GM21825 (cell line): Measurements from ENCODE around the gene TMEM31.
A peak's percentile ranks its signal among the peaks of the same experiment; 100 is the strongest.

ENCODE experiments used
- ATAC-seq: cut with Tn5 transposase; IDR thresholded peaks from one replicate; pipeline ENCODE4 v1.9.1; 2021; ENCODE audit warnings: mild to moderate bottlenecking, moderate library complexity; ENCODE audit not compliant: unreplicated experiment

The TMEM31 gene, protein sequence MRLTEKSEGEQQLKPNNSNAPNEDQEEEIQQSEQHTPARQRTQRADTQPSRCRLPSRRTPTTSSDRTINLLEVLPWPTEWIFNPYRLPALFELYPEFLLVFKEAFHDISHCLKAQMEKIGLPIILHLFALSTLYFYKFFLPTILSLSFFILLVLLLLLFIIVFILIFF

DNA sequence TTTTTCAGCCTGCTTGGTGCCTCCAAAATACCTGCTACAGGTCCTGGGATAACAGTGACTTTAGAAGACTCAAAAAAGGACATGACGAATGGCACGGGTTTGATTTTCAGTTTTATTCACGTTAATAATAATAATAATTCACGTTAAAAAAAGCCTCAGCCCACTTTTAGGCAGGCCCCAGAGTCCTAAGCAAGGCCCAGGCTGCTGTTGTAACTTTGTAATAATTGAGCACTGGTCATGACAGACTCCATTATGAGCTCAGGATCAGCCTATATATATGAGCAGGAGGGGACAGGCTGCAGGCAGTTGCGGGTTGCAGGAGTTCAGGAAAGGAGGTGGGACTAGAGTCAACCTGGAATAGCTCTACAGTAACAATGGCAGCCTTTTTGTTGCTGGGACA, at the start of gene TMEM31:
Gene TMEM31 (plus strand): TSS at position 301 of the 400 bp plus-strand sequence. CDS start 1,350 bp downstream, outside the sequence.
- ATAC-seq, result no peak

DNA sequence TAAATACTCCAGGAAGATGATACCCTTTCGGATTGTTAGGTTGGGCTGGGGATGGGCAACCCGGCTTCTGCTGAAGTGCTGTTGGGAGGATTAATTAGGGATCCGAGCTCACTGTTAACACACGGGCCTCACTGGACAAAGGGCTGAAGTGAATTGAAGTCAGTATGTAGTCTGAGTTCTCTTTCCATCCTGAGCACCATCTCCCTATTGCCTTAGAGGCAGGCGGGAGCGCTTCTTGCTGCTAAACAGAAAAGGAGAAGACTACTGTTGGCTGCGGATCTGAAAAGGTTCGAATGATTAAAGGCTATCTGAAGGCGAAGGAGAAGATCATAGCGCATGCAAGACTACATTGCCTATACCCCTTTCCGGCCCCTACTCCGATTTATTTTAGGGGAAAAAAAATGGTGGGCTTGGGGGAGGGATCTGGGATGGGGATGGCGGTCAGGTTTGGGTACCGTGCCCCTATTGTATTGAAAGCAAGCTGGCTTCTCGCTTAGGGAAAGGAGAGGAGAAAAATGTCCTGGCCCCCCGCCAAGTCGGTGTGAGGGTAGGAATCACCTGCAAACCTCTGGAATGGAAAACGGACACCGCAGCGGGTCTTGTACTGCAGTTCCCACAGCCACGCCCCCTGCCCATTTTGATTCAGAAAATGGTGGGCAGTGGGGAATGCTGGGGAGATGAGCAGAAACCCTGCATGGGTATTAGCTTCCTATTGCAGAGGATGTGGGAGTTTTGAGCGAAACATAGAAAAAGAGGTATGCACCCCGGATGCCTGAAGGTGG, 46.5 kb upstream of the TMEM31 start:
- ATAC-seq, result no peak

DNA sequence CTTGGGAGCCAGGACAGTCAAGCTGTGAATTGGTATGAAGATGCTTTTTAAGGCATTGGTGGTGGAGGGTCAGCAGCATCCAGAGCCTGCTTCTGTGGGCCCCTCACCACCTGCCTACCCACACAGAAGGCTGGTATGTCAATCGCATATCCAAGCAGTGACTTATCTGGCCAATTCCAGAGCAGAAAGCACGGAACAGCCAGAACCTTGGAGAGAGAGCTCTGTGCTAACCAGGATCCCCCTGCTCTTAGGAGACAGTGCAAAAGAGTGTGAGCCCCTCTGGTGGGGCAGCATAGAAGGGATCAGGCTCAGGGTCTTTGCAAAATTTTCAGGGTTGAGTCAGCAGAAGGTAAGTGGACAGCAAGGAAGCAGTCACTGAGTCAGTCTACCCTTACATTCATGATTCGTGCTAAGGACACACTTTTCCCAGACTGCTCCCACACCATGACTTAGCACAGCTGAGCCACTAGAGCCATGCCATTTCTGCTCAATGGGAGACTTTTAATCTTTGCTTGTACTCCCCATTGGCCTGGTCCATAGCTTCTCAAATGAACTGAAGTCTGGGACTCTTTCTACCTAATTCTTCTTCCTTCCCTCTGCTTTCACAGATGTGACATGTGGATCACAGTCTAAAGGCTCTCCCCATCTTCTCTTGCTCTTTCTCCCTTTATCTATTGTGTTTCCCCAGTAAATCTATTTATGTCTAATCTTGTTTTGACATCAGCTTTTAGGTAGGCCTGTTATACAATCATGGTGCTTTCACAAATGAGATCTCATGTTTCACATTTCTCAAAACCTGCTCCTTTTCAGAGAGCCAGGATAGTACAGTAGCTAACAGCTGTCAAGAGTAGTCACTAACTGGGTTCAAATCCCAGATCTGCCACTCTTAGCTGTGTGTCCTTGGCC, 44.3 kb upstream of the TMEM31 start:
- no peak for ATAC-seq

GRCh38 chrX:103669745-103670144, 41.0 kb upstream of the TMEM31 start:
- no peak for ATAC-seq

DNA sequence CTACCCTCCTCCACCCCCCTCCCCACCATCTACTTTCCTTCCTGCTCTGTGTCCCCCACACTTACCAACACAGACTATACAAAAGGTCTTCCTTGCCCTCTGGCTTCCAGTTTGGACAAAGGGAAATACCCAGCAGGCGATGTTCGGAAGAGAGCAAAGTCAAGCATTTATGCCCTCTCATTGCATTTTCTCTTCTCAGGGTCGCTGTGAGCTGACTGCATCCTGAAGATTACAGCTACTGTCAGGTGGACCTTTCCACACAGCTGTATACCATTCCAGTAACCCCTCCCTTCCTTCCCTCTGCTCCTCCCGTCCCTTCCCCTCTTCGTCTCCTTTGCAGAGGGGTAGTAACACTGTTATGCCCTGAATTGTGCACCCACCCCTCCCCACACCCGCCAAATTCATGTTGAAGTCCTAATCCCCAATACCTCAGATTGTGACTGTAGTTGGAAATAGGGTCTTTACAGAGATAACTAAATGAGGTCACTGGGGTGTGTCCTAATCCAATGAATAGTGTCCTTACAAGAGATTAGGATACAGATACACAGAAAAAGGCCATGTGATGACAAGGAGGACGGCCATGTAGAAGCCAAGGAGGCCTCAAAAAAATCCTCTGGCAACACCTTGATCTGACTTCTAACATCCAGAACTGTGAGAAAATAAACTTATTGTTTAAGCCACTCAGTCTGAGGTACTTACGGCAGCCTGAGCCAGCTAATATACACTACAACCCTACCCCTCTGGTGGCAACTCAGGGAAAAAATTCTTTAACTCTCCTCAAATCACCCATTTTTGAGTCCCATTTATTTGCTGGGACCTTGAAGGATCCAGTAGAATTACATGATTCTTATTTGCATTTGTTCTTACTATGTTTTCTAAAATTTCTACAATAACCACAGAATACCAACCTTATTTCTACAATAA, 35.9 kb upstream of the TMEM31 start:
- no peak for ATAC-seq

DNA sequence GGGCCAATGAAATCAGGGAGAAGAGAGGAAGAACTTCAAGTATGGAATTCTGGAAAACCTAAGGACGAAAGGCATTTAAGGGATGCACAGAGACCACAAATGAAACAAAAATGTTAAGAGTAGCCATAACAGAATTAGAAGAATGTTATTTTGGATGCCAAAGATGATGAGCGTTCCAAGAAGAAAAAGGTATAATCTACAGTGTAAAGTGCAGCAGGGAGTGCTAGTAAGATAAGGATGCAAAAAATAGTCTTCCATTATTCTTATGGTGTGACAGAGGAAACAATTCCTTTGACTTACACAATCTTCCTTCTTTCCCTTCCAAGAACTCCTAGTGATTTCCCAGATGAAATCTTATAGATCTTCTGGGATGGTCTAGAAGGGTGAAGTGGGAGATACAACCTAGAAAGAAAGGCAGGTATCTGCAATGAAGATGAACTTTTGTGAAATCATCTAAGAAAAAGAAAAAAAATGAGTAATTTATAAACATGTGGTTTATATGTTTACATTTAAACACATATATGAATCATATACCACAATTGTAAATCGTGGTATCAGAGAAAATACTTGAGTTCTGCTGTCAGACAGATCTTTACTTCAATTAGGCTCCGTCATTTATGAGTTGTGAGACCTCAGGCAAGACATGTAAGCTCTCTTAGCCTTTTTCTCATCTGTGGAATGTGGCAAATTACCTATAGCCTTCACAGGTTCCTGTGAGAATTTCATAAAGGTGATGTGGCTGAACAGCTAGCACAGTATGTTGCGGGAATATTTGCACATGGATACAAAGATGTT, 32.3 kb upstream of the TMEM31 start:
- no peak for ATAC-seq

DNA sequence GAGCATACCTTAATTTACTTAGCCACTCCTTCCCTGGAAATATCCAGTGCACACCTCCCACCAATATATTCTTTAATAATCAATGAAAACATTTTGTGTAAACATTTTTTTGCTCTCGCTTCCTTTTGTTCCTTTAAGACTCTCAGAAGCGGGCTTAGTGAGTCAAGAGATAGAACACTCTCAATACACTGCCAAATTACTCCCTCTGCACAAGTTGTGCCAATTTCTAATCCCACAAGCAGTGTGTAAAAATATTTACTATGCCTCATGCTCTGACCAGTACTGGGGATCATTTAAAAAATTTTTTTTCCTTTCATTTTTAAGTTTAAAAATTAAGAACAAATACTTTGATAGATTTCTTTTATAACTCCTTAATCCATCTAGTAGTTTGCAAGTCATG, 29.3 kb upstream of the TMEM31 start:
- no peak for ATAC-seq

DNA sequence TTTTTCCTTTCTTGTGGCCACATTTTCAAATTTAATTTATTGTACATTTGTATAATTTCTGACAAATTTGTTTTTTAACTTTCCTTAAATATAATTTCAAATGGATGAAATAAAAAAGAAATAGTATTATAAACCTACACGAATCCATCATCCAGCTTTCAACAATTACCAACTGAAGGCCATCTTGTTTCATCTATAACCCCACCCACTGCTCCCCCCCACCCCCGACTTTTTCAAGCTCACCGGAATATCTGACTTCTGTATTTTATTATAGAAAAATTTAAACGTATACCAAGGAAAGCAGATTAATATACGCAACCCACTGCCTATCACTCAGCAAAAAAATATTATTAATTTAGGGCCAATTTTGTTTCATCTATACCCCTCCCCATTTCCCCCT, 25.3 kb upstream of the TMEM31 start:
- no peak for ATAC-seq

DNA sequence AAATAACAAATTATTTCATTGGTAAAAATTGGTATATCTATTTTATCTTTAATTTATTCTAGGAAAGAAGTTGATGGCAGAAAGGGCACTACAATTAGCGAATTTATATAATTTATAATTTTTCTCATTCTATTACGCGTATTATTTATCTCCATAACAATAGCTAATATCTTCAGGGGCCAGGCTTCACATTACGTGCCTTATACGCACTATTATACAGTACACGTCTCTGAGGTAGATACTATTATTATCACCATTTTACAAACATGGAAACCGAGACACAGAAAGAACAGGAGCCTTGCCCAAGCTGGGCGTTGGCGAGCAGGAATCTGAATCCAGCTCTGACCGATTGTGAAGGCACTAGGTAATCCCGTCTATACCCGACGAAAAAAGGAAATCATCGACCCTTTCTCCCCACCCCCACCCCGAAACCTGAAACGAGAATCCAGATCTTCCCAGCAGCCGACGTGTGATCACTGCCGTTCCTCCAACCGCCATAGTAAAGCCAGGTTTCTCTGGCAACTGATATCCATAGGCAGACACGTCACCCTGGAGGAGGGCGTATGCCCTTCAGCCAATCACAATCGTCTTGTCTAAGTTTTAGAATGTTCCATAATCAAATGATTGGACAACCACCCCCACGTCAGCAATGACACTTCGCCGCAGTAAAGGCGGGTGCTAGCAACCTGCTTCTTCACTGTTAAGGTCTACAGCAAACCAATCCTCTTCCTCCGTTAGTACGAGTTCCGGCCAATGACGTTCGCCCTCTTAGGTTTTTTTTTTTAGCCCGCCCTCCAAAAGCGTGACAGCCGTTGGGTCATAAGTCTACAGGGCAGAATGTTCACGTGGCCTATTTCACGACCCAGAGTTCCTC, 24.3 kb upstream of the TMEM31 start, which contains the start of gene MORF4L2:
Gene MORF4L2 (minus strand): TSS at position 501 of the 874 bp plus-strand sequence. CDS start 9,672 bp downstream, outside the sequence.
- ATAC-seq, result peak; percentile 91

DNA sequence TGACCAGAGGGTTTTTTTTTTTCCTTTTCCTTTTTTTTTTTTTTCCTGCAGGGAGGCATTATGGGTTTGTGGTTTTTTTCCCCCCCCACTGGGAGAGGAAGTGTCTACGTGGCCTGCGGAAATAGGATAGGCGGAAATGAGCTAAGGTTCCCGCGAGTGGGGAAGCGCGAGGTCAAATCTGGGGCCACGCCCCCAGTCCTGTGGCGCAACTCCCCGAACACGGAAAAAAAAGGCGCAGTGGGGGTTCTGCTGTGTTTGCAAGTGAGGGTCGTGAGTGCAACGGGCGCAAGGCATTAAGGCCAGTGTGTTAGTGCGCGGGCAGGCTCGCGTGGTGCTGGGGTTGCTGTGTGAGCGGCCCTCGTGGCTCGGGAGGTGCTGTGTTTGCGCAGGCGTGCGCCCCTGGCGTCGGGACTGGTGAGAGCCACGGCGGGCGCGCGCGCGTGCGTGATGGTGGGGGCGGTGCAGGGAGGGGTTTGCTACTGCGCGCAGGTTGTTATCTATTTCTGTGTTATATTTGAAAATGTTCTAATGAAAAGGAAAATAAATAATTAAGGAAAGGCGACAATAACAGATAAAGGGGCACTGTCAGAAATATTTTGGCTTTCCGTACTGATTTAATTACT, 23.5 kb upstream of the TMEM31 start:
- ATAC-seq, result peak; percentile 53

DNA sequence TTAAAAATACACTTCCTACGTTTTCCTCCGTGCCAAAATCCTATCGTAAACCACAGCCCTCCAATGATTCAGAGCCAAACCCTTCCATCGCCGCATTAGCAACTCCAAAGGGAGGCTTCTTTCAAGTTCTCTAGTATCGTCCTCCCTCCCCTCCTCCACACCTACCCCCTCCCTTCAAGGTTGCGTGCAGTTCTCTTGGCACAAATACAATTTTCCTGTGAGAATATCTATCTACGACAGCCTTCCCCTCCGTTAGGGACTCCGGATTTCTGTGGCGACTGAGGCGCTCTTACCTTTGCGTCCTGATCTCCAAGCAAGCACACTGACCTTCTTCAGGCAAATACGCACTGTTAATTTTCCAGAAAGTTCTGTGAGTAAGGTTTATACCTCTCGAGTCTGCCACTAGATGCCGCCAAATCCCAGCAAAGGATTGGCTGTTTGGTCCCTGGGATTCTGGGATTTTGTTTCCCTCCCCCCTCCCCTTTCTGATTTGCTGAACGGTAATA, 23.0 kb upstream of the TMEM31 start:
- peak; percentile 26 for ATAC-seq

DNA sequence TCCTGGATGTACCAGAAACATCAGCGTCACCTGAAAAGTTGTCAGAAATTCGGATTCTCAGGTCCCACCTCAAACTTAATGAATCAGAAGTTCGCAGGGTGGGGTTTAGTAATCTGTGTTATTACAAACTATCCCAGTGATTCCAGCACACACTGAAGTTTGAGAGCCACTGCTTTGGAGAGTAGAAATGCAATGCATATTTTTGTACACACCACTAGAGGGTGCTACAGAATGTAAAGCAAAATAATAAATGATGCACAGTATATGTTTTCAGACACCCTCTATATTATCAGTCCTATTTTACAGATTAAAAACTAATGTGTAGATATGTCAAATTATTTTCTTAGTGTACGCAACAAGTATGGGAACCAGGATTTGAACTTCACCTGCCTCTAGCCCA, 21.8 kb upstream of the TMEM31 start:
- ATAC-seq, result no peak

GRCh38 chrX:103691059-103691458, 19.6 kb upstream of the TMEM31 start:
- no peak for ATAC-seq

DNA sequence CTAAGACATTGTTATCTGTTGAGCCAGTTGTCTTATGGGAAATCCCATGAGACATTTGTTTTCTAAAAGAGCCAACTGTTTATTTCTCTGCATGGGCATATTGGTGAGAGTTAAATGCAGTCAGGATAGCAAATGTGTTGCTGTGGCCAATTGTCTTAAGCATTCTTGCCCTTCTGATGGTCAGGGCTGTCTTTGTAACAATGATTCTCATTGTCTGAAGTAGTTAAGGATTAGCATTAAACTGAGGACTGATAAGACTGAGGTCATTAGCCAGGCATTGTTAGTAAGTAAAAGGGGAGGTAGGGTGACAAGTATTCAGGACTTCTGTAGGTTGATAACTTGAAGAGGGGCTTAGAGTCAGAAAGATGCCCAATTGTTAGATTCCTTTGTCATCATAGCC, 13.0 kb upstream of the TMEM31 start:
- ATAC-seq, result no peak

GRCh38 chrX:103699243-103699642, 11.5 kb upstream of the TMEM31 start:
- no peak for ATAC-seq

- no peak for ATAC-seq
Measured at GRCh38 chrX:103704863-103705262, 5.8 kb upstream of the TMEM31 start.

DNA sequence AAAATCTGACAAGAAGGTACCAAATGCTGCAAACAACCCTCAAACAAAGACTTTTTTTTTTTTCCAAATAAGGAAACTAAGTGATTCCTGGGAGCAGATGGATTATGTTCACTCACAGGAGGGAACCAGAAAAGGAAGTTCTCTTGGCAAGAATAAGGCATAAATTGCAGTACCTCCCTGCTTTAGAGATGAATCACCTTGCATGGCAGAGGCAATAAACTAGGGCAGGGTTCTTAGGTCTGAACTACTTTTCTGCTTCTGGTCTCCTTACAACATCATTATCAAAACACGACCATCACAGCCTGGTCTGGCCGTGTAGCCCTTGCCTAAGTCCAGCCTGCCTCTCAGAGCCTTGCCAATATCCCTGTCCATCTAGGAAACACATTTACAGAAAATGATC, 6.3 kb downstream of the TMEM31 start:
- no peak for ATAC-seq

- ATAC-seq, result no peak
Measured at GRCh38 chrX:103718120-103718519, 7.4 kb downstream of the TMEM31 start.
